Osteocyte (in vitro differentiated cells): ENCODE measurements around the gene CSMD2. TPM values are rescaled to one million over a fixed set of nuclear protein-coding genes. Genes with fewer than 3 reads are reported as not detected.

ENCODE experiments used
- DNase-seq: peaks from one replicate; pipeline ENCODE4 v3.0.0; 2021; ENCODE audit warnings: mixed read lengths; ENCODE audit not compliant: unreplicated experiment; ENCODE audit errors: extremely low spot score
- H3K27ac Mint-ChIP-seq: one replicate; pipeline ENCODE4 v1.8.0; 2021; ENCODE audit warnings: mild to moderate bottlenecking, mixed read lengths; ENCODE audit not compliant: unreplicated experiment
- H3K27me3 Mint-ChIP-seq: one replicate; pipeline ENCODE4 v1.8.0; 2021; ENCODE audit warnings: mixed read lengths; ENCODE audit not compliant: unreplicated experiment
- H3K36me3 Mint-ChIP-seq: one replicate; pipeline ENCODE4 v1.8.0; 2021; ENCODE audit warnings: mixed read lengths; ENCODE audit not compliant: unreplicated experiment
- H3K4me1 Mint-ChIP-seq: one replicate; pipeline ENCODE4 v1.8.0; 2021; ENCODE audit warnings: mixed read lengths; ENCODE audit not compliant: unreplicated experiment
- H3K4me3 Mint-ChIP-seq: one replicate; pipeline ENCODE4 v1.8.0; 2021; ENCODE audit warnings: mild to moderate bottlenecking, moderate library complexity, mixed read lengths; ENCODE audit not compliant: unreplicated experiment
- H3K9me3 Mint-ChIP-seq: one replicate; pipeline ENCODE4 v1.8.0; 2021; ENCODE audit warnings: mixed read lengths; ENCODE audit not compliant: unreplicated experiment
- CTCF ChIP-seq: fragments of 200-600 bp; sonication (generic); IDR thresholded peaks from 2 replicates; pipeline ENCODE4 v1.5.0; 2021; ENCODE audit warnings: antibody characterized with exemption, mild to moderate bottlenecking, moderate library complexity
- total RNA-seq: library from RNA; stranded (reverse); gene quantifications from 2 replicates; pipeline ENCODE4 v1.2.1, GENCODE V29; 2021

The CSMD2 gene
- total RNA-seq, 1 donor from 2014 or later = not detected

GRCh38 chr1:33561576-33561975, 603.5 kb downstream of the CSMD2 start:
- H3K4me1 Mint-ChIP-seq = no peaks in the 10 kb centered on the region
- H3K27ac Mint-ChIP-seq = no peak overlapping the region
- H3K9me3 Mint-ChIP-seq = peaks cover 4% of the 10 kb centered on the region
- no peak for TF ChIP-seq CTCF
- H3K36me3 Mint-ChIP-seq = no peaks in the 10 kb centered on the region
- H3K4me3 Mint-ChIP-seq = no peak overlapping the region
- peaks cover 3% of the 10 kb centered on the region for H3K27me3 Mint-ChIP-seq
- DNase-seq = peak; percentile 63

- Mint-ChIP-seq H3K27ac (no peak overlapping the region), H3K4me3 (no peak overlapping the region), H3K9me3 (peaks cover 1% of the 10 kb centered on the region), H3K36me3 (no peaks in the 10 kb centered on the region), H3K4me1 (no peaks in the 10 kb centered on the region), H3K27me3 (peaks cover 3% of the 10 kb centered on the region)
- DNase-seq = peak; percentile 27
- no peak for TF ChIP-seq CTCF
These were observed 604.4 kb downstream of the CSMD2 start for GRCh38 chr1:33560680-33561079.

GRCh38 chr1:33548721-33549120, 616.3 kb downstream of the CSMD2 start:
- DNase-seq = no peak
- H3K9me3 Mint-ChIP-seq = peaks cover 11% of the 10 kb centered on the region
- H3K27me3 Mint-ChIP-seq = no peaks in the 10 kb centered on the region
- H3K4me1 Mint-ChIP-seq = no peaks in the 10 kb centered on the region
- no peak overlapping the region for H3K27ac Mint-ChIP-seq
- TF ChIP-seq CTCF = no peak
- no peak overlapping the region for H3K4me3 Mint-ChIP-seq
- H3K36me3 Mint-ChIP-seq = no peaks in the 10 kb centered on the region

GRCh38 chr1:33548319-33548718, 616.7 kb downstream of the CSMD2 start:
- H3K36me3 Mint-ChIP-seq = no peaks in the 10 kb centered on the region
- no peaks in the 10 kb centered on the region for H3K4me1 Mint-ChIP-seq
- DNase-seq = no peak
- H3K9me3 Mint-ChIP-seq = peaks cover 11% of the 10 kb centered on the region
- no peak overlapping the region for H3K4me3 Mint-ChIP-seq
- no peak for TF ChIP-seq CTCF
- H3K27ac Mint-ChIP-seq = no peak overlapping the region
- H3K27me3 Mint-ChIP-seq = no peaks in the 10 kb centered on the region

- H3K27me3 Mint-ChIP-seq = no peaks in the 10 kb centered on the region
- no peaks in the 10 kb centered on the region for H3K4me1 Mint-ChIP-seq
- no peak for TF ChIP-seq CTCF
- H3K36me3 Mint-ChIP-seq = no peaks in the 10 kb centered on the region
- DNase-seq = no peak
- H3K27ac Mint-ChIP-seq = no peak overlapping the region
- no peak overlapping the region for H3K4me3 Mint-ChIP-seq
- peaks cover 11% of the 10 kb centered on the region for H3K9me3 Mint-ChIP-seq
These were observed 617.5 kb downstream of the CSMD2 start for GRCh38 chr1:33547576-33547975.
